HepG2 (cell line): ENCODE results near the gene MAP1LC3B. TPM values are rescaled to one million over a fixed set of nuclear protein-coding genes. Genes with fewer than 3 reads are reported as not detected.

Experiments
- ARID3A ChIP-seq: IDR thresholded peaks from 2 replicates; pipeline ENCODE4 v1.6.1; 2012; ENCODE audit warnings: low read depth, low read length, improper control_type of control experiment
- BCL3 ChIP-seq: sonication (generic); formaldehyde crosslinking; IDR thresholded peaks from 2 replicates; pipeline ENCODE4 v1.5.1; 2020; ENCODE audit warnings: mild to moderate bottlenecking, missing genetic modification reagents, moderate library complexity
- ELF3 ChIP-seq: IDR thresholded peaks from 2 replicates; pipeline ENCODE4 v1.6.1; 2016; ENCODE audit warnings: missing genetic modification reagents, missing compliant biosample characterization
- FOXA1 ChIP-seq, 2 experiments: fragments of 450-650 bp in 1 of 2; sonication (generic) in 1 of 2; formaldehyde crosslinking in 1 of 2; IDR thresholded peaks; 2 replicates each; pipeline versions ENCODE4 v1.4.0 to v1.6.1; 2016 to 2020; ENCODE audit warnings: missing genetic modification reagents in 1 of 2
- KLF13 ChIP-seq: sonication (generic); formaldehyde crosslinking; IDR thresholded peaks from 2 replicates; pipeline ENCODE4 v1.4.0; 2020; ENCODE audit warnings: mild to moderate bottlenecking, missing genetic modification reagents
- MED8 ChIP-seq: sonication (generic); formaldehyde crosslinking; IDR thresholded peaks from 2 replicates; pipeline ENCODE4 v1.8.1; 2023; ENCODE audit warnings: mild to moderate bottlenecking, missing genetic modification reagents; ENCODE audit not compliant: insufficient replicate concordance
- MNT ChIP-seq: fragments of 450-650 bp; IDR thresholded peaks from 2 replicates; pipeline ENCODE4 v1.6.1; 2016
- MTF2 ChIP-seq: sonication (generic); formaldehyde crosslinking; IDR thresholded peaks from 2 replicates; pipeline ENCODE4 v1.5.0; 2020; ENCODE audit warnings: missing genetic modification reagents, borderline replicate concordance
- NCOA1 ChIP-seq: sonication (generic); formaldehyde crosslinking; IDR thresholded peaks from 2 replicates; pipeline ENCODE4 v1.9.0; 2021; ENCODE audit warnings: missing genetic modification reagents
- NFKB2 ChIP-seq: sonication (generic); formaldehyde crosslinking; IDR thresholded peaks from 2 replicates; pipeline ENCODE4 v1.4.0; 2020; ENCODE audit warnings: missing genetic modification reagents, borderline replicate concordance
- TBL1XR1 ChIP-seq: fragments of 150-350 bp; IDR thresholded peaks from 2 replicates; pipeline ENCODE4 v1.6.1; 2014; ENCODE audit warnings: borderline replicate concordance, low read length; ENCODE audit not compliant: partially characterized antibody
- TEF ChIP-seq: sonication (generic); formaldehyde crosslinking; IDR thresholded peaks from 2 replicates; pipeline ENCODE4 v1.5.0; 2020; ENCODE audit warnings: missing genetic modification reagents
- TIGD3 ChIP-seq: sonication (generic); formaldehyde crosslinking; IDR thresholded peaks from 2 replicates; pipeline ENCODE4 v1.5.1; 2020; ENCODE audit warnings: mild to moderate bottlenecking, missing genetic modification reagents, borderline replicate concordance
- ZBTB25 ChIP-seq: IDR thresholded peaks from 2 replicates; pipeline ENCODE4 v1.6.1; 2018; ENCODE audit warnings: missing genetic modification reagents
- ZBTB8A ChIP-seq: sonication (generic); formaldehyde crosslinking; IDR thresholded peaks from 2 replicates; pipeline ENCODE4 v1.4.0; 2020; ENCODE audit warnings: mild to moderate bottlenecking, low read depth, missing genetic modification reagents, borderline replicate concordance
- ZNF234 ChIP-seq: sonication (generic); formaldehyde crosslinking; conservative IDR thresholded peaks from 2 replicates; pipeline ENCODE4 v1.5.1; 2020; ENCODE audit warnings: mild to moderate bottlenecking, missing genetic modification reagents
- ZNF326 ChIP-seq: sonication (generic); formaldehyde crosslinking; IDR thresholded peaks from 2 replicates; pipeline ENCODE4 v1.4.0; 2020; ENCODE audit warnings: missing genetic modification reagents, borderline replicate concordance
- ZNF501 ChIP-seq: sonication (generic); formaldehyde crosslinking; IDR thresholded peaks from 2 replicates; pipeline ENCODE4 v1.5.1; 2020; ENCODE audit warnings: mild to moderate bottlenecking, moderate library complexity, missing genetic modification reagents
- ZNF556 ChIP-seq: sonication (generic); formaldehyde crosslinking; IDR thresholded peaks from 2 replicates; pipeline ENCODE4 v1.4.0; 2020; ENCODE audit warnings: mild to moderate bottlenecking, missing genetic modification reagents, borderline replicate concordance
- ZZZ3 ChIP-seq: sonication (generic); formaldehyde crosslinking; IDR thresholded peaks from 2 replicates; pipeline ENCODE4 v1.4.0; 2020; ENCODE audit warnings: missing genetic modification reagents, mild to moderate bottlenecking, borderline replicate concordance
- polyA plus RNA-seq, 8 experiments: library from polyadenylated mRNA; depleted of rRNA in 3 of 8; stranded (reverse) in 7 of 8; unstranded in 1 of 8; fragments of >200 nt; fragmentation: Illumina TruSeq in 4 of 8; extraction: Trizol in 4 of 8; gene quantifications; 2 replicates each; pipeline versions ENCODE4 v1.2.1 to v1.2.3, GENCODE V29; 2011 to 2016; ENCODE audit warnings: low read depth in 4 of 8, missing spikeins in 1 of 8, mixed read lengths in 1 of 8; ENCODE audit not compliant: insufficient read depth in 1 of 8
- total RNA-seq, 5 experiments: library from RNA; depleted of rRNA; stranded (reverse); fragments of >200 nt; fragmentation: Illumina TruSeq; extraction: Trizol; gene quantifications; 2 replicates each; pipeline ENCODE4 v1.2.3, GENCODE V29; 2016; ENCODE audit warnings: low read depth in 1 of 5

The MAP1LC3B gene
- total and polyA plus RNA-seq, 2 of the 13 experiments (the other 11 are each of a cell fraction or from before 2014, with no cell fraction given) = 15.7 to 37.4 TPM

- TF ChIP-seq TEF (CRISPR knock-in tag) = peak; percentile 88
- TF ChIP-seq ZBTB8A (CRISPR knock-in tag) = no peak
- no peak for TF ChIP-seq NCOA1 (CRISPR knock-in tag)
- no peak for TF ChIP-seq NFKB2 (CRISPR knock-in tag)
- peak; percentile 100 for TF ChIP-seq ELF3
- peak; percentile 92 for TF ChIP-seq ZBTB25
- no peak; the same call in 1 of the 2 replicates for TF ChIP-seq FOXA1 (IDR thresholded peaks at IDR 0.05)
- TF ChIP-seq FOXA1 (CRISPR knock-in tag; IDR thresholded peaks at IDR 0.05) = peak; percentile 97
- no peak for TF ChIP-seq MTF2 (CRISPR knock-in tag)
- TF ChIP-seq ZNF501 (CRISPR knock-in tag) = peak; percentile 64
- TF ChIP-seq TIGD3 (CRISPR knock-in tag) = no peak
- no peak for TF ChIP-seq ZNF326 (CRISPR knock-in tag)
- 0 out of 2 replicates have a peak, but pooled peaks have one; percentile 17 for TF ChIP-seq ZNF234
- no peak for TF ChIP-seq BCL3 (CRISPR knock-in tag)
- TF ChIP-seq MNT = peak; percentile 86
- peak; percentile 96 for TF ChIP-seq TBL1XR1
- no peak for TF ChIP-seq ZNF556 (CRISPR knock-in tag)
- TF ChIP-seq ARID3A = peak; percentile 99
- TF ChIP-seq MED8 (CRISPR knock-in tag) = no peak
- no peak for TF ChIP-seq KLF13 (CRISPR knock-in tag)
- no peak for TF ChIP-seq ZZZ3
Observed at GRCh38 chr16:87387942-87388817, 4.0 kb upstream of the MAP1LC3B start (continued).
